Measurements from ENCODE around the gene KMT2D. TPM values are rescaled to one million over a fixed set of nuclear protein-coding genes. Genes with fewer than 3 reads are reported as not detected.

The KMT2D gene
- total RNA-seq, 2 donors from 2014 or later, result 118 to 123 TPM

DNA sequence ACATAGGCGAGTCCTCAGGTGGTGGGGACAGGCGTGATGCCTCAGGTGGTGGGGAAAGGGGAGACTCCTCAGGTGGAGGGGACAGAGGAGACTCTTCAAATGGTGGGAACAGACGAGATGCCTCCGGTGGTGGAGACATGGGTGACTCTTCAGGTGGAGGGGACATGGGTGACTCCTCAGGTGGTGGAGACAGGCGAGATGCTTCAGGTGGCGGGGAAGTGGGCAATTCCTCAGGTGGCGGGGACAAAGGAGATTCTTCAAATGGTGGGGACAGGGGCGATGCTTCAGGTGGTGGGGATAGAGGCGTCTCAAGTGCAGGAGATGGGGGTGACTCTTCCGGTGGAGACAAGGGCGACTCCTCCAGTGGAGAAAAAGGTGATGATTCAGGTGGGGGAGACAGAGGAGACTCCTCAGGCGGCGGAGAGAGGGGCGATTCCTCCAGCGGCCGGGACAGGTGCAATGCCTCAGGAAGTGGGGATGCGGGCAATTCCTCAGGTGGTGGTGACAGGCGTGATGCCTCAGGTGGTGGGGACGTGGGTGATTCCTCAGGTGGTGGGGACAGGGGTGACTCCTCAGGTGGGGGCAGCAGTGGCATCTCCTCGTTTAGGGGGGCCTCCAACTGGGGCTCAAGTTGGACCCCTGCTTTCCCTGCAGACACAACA, 8.7 kb downstream of the KMT2D start:
- Mint-ChIP-seq H3K9me3 (no peaks in the 10 kb centered on the region), H3K27me3 (ENCODE audit: insufficient read depth) (no peaks in the 10 kb centered on the region), H3K4me3 (no peak overlapping the region), H3K36me3 (ENCODE audit: low read depth) (peaks cover 84% of the 10 kb centered on the region), H3K4me1 (peaks cover 16% of the 10 kb centered on the region), H3K27ac (no peak overlapping the region)
- H3K4me3 ChIP-seq (ENCODE audit: low read length), result no peak overlapping the region
- no peak overlapping the region for H3K27ac ChIP-seq (ENCODE audit: low read depth, low read length)
- H3K36me3 ChIP-seq (ENCODE audit: control insufficient read depth, insufficient read depth, low read length), result peaks cover 85% of the 10 kb centered on the region
- 94 to 97% methylated on average over 16 to 20 of the region's 20 CpGs for WGBS, 2 experiments (ENCODE audit: insufficient coverage in 1 of 2, insufficient read length in 1 of 2)
- DNase-seq, result no peak
- no peaks in the 10 kb centered on the region for H3K9me3 ChIP-seq (ENCODE audit: control insufficient read depth, low read length)
- no peaks in the 10 kb centered on the region for H3K27me3 ChIP-seq (ENCODE audit: control insufficient read depth, insufficient read depth, low read length, poor library complexity, severe bottlenecking)
- H3K4me1 ChIP-seq (ENCODE audit: control insufficient read depth, insufficient read depth, low read length), result no peaks in the 10 kb centered on the region
- no peak for TF ChIP-seq CTCF (conservative IDR thresholded peaks at IDR 0.05)
- H3K9ac ChIP-seq (ENCODE audit: extremely low read depth, low read length, poor library complexity, severe bottlenecking), result no peak overlapping the region

DNA sequence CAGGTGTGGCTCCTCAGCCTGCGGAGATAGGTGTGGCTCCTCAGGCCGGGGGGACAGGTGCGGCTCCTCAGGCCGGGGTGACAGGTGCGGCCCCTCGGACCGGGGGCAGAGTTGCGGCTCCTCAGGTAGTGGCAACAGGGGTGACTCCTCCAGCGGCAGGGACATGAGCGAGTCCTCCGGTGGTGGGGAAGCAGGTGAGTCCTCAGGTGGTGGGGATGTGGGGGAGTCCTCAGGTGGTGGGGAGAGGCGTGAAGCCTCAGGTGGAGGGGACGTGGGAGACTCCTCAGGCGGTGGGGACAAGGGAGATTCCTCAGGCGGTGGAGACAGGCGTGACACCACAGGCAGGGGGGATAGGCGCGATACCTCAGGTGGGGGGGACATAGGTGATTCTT, 9.2 kb downstream of the KMT2D start:
- no peak overlapping the region for H3K27ac Mint-ChIP-seq
- H3K4me1 Mint-ChIP-seq, result peaks cover 10% of the 10 kb centered on the region
- no peaks in the 10 kb centered on the region for H3K27me3 ChIP-seq (ENCODE audit: control insufficient read depth, insufficient read depth, low read length, poor library complexity, severe bottlenecking)
- H3K4me3 ChIP-seq (ENCODE audit: low read length), result no peak overlapping the region
- H3K36me3 Mint-ChIP-seq (ENCODE audit: low read depth), result peaks cover 88% of the 10 kb centered on the region
- H3K36me3 ChIP-seq (ENCODE audit: control insufficient read depth, insufficient read depth, low read length), result peaks cover 90% of the 10 kb centered on the region
- TF ChIP-seq CTCF (conservative IDR thresholded peaks at IDR 0.05), result no peak
- no peaks in the 10 kb centered on the region for H3K4me1 ChIP-seq (ENCODE audit: control insufficient read depth, insufficient read depth, low read length)
- H3K9me3 Mint-ChIP-seq, result no peaks in the 10 kb centered on the region
- no peak overlapping the region for H3K9ac ChIP-seq (ENCODE audit: extremely low read depth, low read length, poor library complexity, severe bottlenecking)
- H3K27me3 Mint-ChIP-seq (ENCODE audit: insufficient read depth), result no peaks in the 10 kb centered on the region
- H3K4me3 Mint-ChIP-seq, result no peak overlapping the region
- no peak overlapping the region for H3K27ac ChIP-seq (ENCODE audit: low read depth, low read length)
- no peaks in the 10 kb centered on the region for H3K9me3 ChIP-seq (ENCODE audit: control insufficient read depth, low read length)
- no peak for DNase-seq
- WGBS, 2 experiments (ENCODE audit: insufficient coverage in 1 of 2, insufficient read length in 1 of 2), result 96 to 100% methylated on average over 9 to 18 of the region's 18 CpGs

DNA sequence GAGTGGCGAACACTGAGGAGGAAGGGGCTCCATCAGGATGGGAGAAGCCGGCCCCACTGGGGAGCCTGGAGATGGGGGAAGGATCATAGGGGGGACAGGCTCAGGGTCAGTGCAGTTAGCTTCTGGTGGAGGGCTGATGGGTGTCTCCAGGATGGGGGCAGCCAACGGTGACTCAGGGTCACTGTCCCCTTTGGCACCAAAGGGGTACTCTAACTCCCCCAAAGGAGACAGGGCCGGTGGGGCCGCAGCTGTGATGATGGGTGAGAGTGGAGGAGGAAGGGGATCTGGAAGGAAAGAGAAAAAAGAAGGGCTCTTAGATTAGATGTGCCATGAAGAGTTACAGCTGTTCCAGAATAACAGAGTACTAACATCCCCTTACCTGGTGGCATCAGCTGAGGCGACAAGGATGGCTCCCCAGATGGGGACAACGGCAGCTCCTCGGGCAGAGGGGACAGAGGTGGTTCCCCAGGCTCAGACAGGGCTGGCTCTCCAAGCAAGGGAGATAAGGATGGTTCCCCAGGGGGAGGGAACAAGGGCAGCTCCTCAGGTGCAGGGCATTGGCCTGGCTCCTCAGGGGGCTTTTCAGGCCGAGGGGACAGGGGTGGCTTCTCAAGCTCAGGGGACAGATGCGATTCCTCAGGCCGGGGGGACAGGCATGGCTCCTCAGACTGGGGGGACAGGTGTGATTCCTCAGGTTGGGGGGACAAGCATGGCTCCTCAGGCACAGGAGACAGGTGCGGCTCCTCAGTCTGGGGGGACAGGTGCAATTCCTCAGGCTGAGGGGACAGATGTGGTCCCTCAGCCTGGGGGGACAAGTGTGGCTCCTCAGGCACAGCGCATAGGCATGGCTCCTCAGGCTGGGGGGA, 9.9 kb downstream of the KMT2D start:
- WGBS, 2 experiments (ENCODE audit: insufficient coverage in 1 of 2, insufficient read length in 1 of 2), result 95 to 96% methylated on average over 8 to 13 of the region's 13 CpGs
- H3K27ac ChIP-seq (ENCODE audit: low read depth, low read length), result no peak overlapping the region
- Mint-ChIP-seq H3K27ac (no peak overlapping the region), H3K9me3 (no peaks in the 10 kb centered on the region), H3K4me1 (peaks cover 4% of the 10 kb centered on the region), H3K36me3 (ENCODE audit: low read depth) (peaks cover 92% of the 10 kb centered on the region), H3K4me3 (no peak overlapping the region), H3K27me3 (ENCODE audit: insufficient read depth) (no peaks in the 10 kb centered on the region)
- no peak overlapping the region for H3K4me3 ChIP-seq (ENCODE audit: low read length)
- no peaks in the 10 kb centered on the region for H3K9me3 ChIP-seq (ENCODE audit: control insufficient read depth, low read length)
- no peak for DNase-seq
- peaks cover 97% of the 10 kb centered on the region for H3K36me3 ChIP-seq (ENCODE audit: control insufficient read depth, insufficient read depth, low read length)
- no peaks in the 10 kb centered on the region for H3K27me3 ChIP-seq (ENCODE audit: control insufficient read depth, insufficient read depth, low read length, poor library complexity, severe bottlenecking)
- H3K4me1 ChIP-seq (ENCODE audit: control insufficient read depth, insufficient read depth, low read length), result no peaks in the 10 kb centered on the region
- TF ChIP-seq CTCF (conservative IDR thresholded peaks at IDR 0.05), result no peak
- no peak overlapping the region for H3K9ac ChIP-seq (ENCODE audit: extremely low read depth, low read length, poor library complexity, severe bottlenecking)
